Measurements from ENCODE around the gene TSG101.

DNA sequence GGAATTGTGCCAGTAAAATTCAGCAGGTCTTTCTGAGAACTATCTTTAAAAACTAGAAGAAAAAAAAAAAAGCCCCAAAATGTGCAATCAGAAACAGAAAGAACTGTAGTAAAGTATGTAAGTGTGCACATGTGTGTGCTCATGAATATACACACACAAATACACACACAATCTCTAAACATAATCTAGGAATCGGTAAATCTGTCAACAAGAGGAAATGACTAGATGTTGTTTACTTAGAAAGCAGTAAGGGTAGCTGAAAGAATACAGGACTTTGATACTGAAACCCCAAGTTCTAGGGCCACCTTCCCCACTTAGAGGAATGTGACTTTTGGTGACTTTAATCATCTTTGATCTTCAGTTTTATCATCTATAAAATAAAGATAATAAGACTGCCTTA is 48.6 kb upstream of the TSG101 start:
- TF ChIP-seq EZH2 (IDR thresholded peaks at IDR 0.05; ENCODE audit: low read length, unreplicated experiment) (no peak), EZH2phosphoT487 (IDR thresholded peaks at IDR 0.05; ENCODE audit: borderline replicate concordance, low read length) (no peak)

Measured in PC-3 (cell line).